SU-DHL-6 (cell line): ENCODE results near the gene ADCY5.

Experiments
- EZH2phosphoT487 ChIP-seq: fragments of 200-600 bp; sonication (generic), shearing (Covaris generic); conservative IDR thresholded peaks from 2 replicates; pipeline ENCODE4 v1.6.1; 2018; ENCODE audit warnings: mild to moderate bottlenecking, antibody characterized with exemption, low read length, moderate library complexity, mixed read lengths
- TF ChIP-seq, protein P1 (sequence below): fragments of 200-600 bp; sonication (generic); IDR thresholded peaks from one replicate; pipeline ENCODE4 v1.5.1; 2017; ENCODE audit warnings: antibody characterized with exemption, mild to moderate bottlenecking, low read length, moderate library complexity; ENCODE audit not compliant: insufficient read depth, poor library complexity, severe bottlenecking

DNA sequence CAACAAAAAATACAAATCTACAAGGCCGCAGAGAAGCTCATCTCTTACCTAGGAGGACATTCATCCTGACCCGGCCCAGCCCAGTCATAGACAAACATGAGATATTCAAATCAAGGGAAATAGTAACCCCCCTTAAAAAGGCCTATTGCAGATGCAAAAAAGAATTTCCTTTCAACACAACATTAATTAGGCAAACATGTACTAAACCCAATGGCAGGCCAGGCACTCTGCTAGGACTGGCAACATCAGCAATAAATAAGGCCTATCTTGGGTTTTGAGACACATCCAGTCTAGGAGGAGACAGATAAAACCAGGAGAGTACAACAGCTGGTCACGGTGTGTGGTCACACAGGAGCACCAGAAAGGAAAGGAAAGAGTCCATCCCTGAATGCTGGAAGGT, 61.4 kb downstream of the ADCY5 start:
- TF ChIP-seq, protein P1, sequence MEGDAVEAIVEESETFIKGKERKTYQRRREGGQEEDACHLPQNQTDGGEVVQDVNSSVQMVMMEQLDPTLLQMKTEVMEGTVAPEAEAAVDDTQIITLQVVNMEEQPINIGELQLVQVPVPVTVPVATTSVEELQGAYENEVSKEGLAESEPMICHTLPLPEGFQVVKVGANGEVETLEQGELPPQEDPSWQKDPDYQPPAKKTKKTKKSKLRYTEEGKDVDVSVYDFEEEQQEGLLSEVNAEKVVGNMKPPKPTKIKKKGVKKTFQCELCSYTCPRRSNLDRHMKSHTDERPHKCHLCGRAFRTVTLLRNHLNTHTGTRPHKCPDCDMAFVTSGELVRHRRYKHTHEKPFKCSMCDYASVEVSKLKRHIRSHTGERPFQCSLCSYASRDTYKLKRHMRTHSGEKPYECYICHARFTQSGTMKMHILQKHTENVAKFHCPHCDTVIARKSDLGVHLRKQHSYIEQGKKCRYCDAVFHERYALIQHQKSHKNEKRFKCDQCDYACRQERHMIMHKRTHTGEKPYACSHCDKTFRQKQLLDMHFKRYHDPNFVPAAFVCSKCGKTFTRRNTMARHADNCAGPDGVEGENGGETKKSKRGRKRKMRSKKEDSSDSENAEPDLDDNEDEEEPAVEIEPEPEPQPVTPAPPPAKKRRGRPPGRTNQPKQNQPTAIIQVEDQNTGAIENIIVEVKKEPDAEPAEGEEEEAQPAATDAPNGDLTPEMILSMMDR, result no peak
- no peak for TF ChIP-seq EZH2phosphoT487
